ENCODE data around the gene PSMB9.

DNA sequence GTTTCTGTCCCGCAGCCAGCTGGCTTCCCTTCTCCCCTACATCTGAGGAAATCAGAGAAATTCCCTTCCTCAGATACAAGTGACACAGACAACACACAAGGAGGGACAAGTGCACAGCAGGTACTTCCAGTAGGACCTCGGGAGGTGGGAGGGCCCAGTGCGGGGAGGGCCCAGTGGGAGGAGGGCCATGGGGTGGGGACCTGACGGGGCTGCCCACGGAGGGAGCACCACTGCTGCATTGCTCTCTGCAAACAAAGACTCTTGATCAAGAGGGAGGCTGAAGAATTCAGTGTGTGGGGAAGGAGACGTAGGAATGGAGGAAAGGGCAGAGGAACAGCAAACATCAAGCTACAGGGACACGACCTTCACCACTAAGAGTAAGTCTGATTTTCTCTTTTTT, 24.5 kb upstream of the PSMB9 start:
- TF ChIP-seq CREB1 (IDR thresholded peaks at IDR 0.05; ENCODE audit: low read depth) (no peak), CEBPB (IDR thresholded peaks at IDR 0.05) (no peak), ZBTB7A (IDR thresholded peaks at IDR 0.05; ENCODE audit: low read depth) (no peak), EP300 (IDR thresholded peaks at IDR 0.05; ENCODE audit: borderline replicate concordance) (no peak), RAD21 (IDR thresholded peaks at IDR 0.05; ENCODE audit: low read depth) (no peak), TAF1 (IDR thresholded peaks at IDR 0.05; ENCODE audit: low read depth) (no peak), NFIC (IDR thresholded peaks at IDR 0.05) (no peak)
- TF ChIP-seq, protein P1, sequence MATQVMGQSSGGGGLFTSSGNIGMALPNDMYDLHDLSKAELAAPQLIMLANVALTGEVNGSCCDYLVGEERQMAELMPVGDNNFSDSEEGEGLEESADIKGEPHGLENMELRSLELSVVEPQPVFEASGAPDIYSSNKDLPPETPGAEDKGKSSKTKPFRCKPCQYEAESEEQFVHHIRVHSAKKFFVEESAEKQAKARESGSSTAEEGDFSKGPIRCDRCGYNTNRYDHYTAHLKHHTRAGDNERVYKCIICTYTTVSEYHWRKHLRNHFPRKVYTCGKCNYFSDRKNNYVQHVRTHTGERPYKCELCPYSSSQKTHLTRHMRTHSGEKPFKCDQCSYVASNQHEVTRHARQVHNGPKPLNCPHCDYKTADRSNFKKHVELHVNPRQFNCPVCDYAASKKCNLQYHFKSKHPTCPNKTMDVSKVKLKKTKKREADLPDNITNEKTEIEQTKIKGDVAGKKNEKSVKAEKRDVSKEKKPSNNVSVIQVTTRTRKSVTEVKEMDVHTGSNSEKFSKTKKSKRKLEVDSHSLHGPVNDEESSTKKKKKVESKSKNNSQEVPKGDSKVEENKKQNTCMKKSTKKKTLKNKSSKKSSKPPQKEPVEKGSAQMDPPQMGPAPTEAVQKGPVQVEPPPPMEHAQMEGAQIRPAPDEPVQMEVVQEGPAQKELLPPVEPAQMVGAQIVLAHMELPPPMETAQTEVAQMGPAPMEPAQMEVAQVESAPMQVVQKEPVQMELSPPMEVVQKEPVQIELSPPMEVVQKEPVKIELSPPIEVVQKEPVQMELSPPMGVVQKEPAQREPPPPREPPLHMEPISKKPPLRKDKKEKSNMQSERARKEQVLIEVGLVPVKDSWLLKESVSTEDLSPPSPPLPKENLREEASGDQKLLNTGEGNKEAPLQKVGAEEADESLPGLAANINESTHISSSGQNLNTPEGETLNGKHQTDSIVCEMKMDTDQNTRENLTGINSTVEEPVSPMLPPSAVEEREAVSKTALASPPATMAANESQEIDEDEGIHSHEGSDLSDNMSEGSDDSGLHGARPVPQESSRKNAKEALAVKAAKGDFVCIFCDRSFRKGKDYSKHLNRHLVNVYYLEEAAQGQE (IDR thresholded peaks at IDR 0.05; ENCODE audit: low read depth): no peak
- TF ChIP-seq, protein P2, sequence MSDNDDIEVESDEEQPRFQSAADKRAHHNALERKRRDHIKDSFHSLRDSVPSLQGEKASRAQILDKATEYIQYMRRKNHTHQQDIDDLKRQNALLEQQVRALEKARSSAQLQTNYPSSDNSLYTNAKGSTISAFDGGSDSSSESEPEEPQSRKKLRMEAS (IDR thresholded peaks at IDR 0.05): no peak
